ENCODE data around the gene SLC15A1.

Gene SLC15A1

DNA sequence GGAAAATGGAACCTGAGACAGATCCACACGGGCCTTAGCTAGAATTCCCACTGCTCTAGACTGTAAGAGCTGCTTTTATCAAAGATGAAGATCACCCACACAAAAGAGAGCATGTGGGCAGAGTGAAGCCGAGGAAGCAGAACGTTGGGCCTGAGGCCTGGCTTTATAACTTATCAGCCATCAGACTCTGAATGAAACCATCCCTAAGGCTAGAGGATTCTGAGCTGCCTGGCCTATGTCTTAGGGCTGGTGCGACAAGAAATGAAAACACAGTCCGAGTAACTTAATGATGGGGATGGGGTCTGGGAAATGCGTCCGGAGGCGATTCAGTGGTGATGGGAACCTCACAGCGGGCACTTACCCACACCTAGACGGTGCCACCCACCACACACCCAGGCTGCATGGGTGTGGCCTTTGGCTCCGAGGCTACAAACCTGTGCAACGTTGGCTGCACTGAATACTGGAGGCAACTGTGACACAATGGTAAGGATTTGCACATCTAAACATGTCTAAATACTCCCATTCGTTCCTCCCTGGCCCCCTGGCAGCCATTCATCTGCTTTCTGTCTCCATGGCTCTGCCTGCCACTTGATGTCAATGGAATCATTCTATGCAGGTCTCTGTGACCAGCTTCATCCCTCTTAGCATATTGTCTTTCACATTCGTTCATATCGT is 62.0 kb downstream of the SLC15A1 start:
- no peak for DNase-seq

DNA sequence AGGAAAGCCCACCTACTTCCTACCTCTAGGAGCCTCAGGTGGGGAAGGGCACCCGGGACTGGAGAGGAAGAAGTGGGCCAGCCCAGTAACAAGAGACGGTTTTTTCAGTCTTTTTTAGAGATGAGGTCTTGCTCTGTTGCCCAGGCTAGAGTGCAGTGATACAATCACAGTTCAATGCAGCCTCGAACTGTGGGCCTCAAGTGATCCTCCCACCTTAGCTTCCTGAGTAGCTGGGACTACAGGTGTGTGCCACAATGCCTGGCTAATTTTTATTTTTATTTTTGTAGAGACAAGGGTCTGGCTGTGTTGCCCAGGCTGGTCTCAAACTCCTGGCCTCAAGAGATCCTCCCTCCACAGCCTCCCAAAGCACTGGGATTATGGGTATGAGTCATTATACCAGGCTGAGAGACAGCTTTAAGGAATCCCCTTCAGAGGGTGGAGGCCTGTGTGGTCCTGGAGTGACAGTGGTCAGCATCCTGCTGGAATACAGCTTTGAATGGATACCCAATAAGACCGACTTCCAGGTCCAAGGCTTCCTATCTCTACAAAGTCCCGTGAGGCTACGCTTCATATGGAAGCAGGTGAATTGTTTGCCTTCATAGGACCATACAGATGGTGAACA is 63.0 kb downstream of the SLC15A1 start:
- DNase-seq = no peak

DNA sequence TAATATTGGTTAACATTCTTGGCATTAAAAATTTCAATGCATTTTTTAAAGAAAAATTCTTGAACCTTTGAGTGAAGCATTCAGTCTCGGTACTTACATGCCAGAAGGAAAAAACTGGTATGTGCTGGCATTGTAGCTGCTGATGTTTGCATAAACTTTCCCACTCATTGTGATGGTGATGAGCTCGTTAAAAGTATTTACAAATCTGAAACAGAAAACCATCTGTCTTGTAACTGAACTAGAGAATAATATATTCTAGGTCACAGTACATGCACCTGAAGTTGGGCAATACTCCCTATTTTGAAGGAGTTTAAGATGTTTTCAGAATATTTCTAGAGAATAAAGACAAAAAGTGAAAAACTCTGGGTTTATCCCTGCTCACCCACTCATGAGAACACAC is 64.1 kb downstream of the SLC15A1 start:
- DNase-seq = no peak

DNA sequence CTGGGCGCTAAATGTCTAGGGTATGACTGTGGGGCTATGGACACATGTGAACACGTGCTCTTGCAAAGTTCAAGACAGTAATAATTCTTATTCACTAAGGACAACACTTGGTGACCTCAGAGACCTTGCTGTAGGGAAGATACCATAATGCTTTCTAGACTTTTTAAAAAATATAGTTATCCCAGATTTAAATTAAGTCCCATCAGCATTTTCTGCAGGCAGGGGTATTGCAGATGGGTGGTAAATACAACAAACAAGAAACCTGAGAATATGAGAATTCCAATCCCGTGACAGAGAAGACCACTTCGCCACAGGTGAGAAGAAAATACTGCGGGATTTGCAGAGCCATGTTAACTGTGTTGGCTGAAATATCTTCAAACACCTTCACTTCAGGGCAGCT is 65.2 kb downstream of the SLC15A1 start:
- DNase-seq = no peak

DNA sequence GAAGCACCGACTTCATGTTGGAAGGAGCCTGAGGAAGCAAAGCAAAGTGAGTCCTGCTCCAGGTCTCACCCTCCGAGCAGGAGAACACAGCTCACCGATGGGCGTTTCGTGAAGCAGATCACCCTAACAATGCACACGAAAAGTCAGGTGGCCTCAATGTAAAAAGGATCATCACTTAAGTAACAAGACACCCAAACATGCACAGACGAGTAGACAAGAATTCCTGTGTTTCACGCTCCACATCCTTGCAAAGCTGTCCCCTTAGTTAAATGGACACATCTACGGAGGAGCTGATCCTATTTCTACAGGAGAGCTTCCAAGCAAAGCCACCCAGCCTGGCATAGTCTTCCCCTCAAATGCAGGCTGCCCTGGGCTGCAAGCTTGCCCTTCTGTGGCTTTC is 66.2 kb downstream of the SLC15A1 start:
- DNase-seq = no peak

DNA sequence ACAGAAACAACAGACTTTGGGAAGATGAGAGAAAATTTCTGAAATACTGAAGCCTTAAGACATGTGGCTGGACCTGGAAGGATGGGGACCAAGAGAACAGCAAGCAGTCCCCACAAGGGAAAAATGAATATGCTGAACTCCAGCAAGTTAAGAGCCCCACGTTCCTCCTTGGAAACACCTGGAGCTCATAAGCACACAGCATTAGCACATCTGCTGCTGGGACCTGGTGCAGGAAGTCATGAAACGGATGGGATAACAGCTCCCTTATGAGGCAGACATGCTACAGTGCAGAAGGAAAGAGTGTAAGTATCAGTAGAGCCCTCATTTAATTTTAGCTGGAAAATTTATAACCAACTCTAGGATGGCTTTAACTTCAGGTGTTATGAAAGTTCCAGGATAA is 67.3 kb downstream of the SLC15A1 start:
- DNase-seq = no peak

DNA sequence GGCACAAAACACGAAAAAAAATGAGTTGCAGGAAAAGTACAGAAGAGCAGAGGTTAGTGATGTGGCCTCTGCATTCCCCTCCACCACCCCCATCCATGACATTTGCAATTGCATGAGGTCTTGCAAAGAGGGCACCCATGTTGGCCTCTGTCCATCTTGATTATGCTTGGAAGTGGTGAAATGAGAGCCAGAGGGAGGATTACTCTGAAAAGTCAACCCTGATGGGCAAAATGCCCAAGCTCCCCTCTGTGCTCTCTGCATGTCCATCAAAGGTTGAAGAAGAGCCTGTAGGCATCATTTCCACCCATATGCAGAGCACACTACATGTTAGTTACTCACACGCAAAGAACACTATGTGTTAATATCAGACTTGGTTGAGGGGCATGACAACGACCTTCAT is 71.4 kb downstream of the SLC15A1 start:
- DNase-seq = no peak

DNA sequence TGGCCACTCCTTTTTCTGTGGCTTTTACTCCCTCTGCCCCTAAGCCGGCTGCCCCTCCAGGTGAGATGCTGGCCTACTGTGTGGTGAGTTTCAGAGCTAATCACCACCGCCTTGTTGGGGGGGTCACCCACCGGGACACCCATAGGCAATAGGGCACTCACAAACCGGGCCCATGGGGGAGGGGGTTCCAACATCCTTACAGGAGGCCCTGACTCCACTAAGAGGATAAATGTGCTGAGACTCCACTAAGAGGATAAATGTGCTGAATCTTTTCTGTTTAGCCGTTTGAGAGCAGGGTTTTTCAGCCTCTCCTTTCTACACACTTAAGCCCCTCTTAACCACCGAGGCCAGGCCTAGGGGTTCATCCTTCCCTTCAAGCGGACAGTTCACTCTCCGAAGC is 73.7 kb downstream of the SLC15A1 start:
- DNase-seq = no peak

DNA sequence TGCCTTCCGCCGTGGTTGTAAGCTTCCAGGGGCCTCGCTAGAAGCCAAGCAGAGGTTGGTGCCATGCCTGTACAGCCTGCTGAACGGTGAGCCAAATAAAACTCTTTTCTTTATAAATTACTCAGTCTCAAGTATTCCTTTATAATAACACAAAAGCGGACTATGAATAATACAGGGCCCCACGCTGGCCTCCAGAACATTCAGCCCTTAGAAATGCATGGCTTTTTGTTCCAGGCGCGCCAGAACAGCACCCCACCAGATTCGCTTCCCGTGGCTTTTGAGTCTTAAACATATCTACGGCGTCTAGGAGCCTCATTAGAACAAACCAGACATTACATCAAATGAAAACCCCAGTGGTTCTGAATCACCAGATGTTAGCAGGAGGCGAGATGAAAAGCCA is 75.1 kb downstream of the SLC15A1 start:
- DNase-seq = no peak

DNA sequence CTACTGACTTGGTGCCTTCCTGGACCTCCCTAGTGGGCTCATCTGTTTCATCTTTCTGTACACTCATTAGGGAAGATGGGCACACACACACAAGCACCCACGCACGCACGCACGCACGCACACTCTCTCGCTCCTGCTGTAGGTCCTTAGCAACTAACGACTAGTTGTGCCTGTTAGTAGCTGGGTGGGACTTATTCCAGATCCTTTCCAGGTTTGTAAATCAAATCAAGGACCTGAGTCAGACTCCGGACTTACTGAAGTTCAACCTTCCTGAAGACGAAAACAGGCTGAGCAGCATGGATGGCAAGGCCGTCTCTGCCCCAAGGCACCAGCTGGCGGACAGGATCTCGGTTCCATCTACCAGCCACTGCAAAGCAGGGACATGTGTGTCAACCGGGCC is 76.2 kb downstream of the SLC15A1 start:
- DNase-seq = no peak

DNA sequence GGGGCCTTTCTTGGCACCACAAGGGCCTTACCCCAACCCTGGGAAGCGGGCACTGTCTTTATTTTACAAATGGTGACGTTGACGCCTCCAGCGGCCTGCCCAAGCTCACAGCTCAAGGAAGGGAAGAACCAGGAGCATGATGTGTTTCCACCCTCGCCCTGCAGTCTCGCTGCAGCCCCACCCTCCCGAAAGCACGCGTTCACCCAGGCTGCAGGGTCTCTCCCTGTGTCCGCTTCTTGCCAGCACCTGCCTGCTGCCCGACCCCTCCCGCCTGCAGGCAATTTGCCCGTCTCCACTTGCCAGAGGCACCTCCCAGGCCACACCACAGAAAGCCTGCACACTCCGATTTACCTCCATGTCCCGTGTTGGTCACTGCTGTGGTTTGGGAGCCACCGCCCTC is 76.6 kb downstream of the SLC15A1 start:
- DNase-seq = no peak

DNA sequence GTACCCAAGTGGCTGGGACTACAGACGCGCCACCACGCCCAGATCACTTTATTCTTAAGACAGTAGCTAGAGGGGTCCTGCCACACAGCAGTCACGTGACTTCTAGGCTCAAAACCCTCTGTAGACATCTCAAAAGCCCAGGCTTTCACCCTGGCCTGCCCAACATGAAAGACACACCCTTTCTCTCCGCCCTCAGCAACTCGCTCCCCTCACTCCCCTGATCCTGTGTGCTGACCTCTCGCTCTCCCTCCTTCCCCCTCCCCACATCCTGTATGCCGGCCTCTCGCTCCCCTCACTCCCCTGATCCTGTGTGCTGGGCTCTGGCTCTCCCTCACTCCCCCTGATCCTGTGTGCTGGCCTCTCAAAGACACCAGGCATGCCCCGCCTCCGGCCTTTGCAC is 77.4 kb downstream of the SLC15A1 start:
- no peak for DNase-seq

DNA sequence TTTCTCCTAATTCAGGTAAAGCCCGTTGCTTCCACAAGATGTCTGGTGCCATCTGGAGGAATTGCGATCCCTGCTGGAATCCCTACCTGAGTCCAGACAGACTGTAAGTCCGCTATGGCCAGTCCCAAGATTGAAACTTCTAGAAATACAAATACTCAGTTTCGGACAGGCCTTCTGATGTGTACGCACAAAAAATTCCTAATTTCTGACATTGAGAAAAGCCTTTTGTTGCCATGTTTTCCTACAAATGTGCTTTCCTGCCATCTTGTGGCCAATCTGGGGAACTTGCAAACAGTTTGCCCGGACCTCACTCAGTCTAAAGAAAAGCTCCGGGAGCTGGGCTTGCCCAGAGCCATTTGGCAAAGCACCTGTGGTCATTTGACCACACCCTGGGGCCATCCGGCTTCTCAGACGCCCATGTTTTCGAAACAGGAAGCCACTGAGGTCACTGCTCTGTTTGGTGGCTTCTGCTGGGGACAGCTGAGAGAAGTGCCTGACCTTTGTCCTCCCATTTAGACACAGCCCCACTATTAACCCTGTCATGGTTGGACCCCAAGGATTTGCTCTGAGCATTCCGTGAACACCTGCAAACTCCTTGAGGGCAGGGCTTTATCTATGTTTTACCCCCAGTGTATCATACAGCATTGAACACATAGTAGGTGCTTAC is 79.4 kb downstream of the SLC15A1 start:
- DNase-seq = no peak

DNA sequence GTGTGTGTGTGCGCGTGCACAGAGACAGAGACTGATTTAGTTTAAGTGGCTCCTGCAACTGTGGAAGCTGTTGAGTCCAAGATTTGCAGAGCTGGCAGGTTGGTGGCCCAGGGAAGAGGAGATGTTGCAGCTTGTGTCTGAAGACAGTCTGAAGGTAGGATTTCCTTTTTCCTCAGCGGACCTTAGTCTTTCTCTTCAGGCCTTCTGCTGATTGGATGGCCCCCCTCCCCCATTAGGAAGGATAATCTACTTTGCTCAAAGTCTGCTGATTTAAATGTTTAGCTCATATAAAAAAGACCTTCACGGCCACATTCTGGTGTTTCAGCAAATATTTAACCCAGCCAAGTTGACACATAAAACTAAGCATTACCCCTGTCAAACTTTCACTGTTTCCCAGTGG is 84.3 kb downstream of the SLC15A1 start:
- no peak for DNase-seq

DNA sequence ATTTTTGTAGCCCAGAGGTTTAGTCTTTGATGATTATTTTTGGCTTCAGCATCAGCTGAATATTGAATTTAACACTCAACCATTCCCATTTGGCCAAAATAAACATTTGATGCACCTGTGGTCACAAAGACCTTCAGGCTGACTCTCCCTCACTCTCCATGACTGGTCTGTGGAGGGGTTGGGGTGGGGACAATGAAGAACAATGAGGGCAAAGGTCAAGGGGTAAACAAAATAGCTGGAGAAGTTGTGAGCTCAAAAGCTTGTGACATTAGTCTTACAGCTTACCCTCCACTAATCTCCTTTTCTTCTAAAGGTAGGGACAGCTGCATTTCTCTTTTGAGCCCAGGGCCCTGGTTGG is 86.9 kb downstream of the SLC15A1 start:
- DNase-seq = no peak

DNA sequence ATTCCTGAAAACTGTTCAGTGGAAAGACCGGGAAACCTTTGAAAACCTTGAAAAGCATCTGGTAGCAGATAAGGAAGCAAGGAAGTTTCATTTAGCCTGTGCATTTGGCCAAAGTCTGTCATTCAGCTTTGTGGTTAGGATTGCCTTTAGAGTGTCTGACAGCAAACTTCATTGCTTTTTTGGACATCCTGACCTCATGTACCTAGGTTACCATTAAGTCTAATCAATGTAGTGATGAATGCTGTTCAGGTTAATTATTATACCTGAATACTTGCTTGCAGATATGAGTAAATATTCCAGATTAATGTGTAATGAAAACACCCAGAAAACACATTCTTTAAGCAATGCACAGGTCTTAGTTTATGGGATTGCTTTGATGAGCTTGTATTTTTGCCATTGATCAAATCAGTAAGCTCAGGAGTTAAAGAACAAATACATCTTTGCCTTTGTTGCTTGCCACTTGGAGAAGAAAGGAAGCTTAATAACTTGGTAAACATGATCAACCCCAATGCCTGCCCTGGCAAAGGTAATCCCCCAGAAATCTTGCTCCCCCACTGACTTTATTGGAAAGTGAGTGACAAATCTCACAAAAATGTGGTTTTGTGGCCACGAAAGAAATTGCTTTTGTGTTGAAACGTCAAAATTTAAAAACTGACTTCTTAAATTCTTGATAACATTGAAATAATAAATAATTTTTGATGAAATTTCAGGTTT is 87.4 kb downstream of the SLC15A1 start:
- DNase-seq = no peak

DNA sequence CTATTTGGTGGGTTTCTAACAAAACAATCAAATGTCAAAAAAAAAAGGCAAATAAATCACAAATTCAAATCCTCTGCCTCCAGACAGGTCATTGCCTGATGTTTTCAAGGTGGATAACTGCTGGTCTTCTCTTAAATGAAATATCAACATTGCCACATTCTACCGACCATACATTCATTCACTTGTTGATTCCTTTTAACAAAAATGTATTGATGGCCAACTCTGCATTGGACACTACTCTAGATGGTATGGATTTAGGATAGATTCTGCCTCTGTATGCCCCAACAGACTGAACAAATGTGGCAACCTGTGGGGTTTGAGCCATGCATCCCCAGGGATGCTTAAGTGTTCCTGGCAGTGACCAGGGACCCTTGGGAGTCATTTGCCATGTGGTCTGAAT is 88.0 kb downstream of the SLC15A1 start:
- no peak for DNase-seq

DNA sequence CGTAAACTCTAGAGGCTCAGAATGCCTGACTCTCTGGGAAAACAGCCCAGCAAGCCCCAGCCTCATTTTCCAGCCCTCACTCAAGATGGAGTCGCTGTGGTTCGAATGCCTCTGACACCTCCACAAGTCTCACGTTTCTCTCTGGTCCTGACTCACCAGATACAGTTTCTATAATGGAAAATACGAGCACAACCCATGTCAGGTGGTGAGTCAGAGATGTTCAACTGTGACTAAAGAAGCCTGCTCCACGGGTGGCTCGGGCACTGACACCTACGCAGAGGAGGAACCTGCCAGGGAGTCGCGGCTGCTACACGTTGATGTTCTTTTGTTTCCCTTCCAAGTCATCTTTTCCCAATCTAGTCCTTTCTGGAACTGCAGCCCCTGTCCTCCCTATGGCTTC is 88.4 kb downstream of the SLC15A1 start:
- DNase-seq = no peak

DNA sequence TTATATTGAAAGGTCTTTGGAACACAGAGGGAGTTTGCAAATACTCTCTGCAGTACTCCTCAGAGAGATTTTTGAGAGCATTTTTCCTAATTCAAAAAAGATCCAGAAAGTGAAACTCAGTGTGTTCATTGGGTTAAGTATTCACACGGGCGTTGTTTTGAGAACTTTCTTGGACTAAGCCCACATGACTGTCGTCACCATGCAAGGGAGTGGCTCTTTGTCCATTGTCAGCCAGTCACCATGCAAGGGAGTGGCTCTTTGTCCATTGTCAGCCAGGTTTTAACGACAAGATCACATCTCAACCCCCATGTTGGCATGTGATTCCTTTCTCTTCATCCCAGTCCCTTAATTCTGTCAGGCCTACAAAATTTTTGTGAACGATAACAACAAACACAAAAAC is 94.3 kb downstream of the SLC15A1 start:
- DNase-seq = no peak

DNA sequence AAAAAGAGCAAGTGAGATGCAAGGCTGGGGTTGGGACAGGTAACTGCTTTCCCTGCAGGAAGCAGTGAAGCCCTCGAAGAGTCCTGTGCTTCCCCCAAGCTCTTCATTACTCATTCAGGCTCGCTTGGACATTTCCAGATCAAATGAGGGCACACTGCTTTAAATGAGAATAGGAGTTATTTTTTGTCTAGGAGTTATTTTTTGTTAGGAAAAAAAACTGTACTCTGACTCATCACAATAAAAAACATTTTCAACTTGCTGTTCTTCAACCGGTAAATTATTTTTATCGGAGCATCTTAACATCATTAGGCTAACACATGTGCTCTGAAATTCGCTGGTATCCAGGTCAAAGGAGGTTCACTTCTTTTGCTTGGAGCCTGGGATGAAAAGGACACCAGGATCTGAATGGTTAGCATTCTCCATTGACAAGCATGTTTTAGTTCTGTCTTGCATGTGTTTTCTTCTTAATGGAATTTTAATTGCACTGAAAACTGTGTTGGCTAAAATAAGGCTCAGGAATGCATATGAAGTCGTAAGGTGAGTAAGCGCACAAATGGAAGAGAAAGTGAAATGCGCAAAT is 94.9 kb downstream of the SLC15A1 start:
- no peak for DNase-seq

DNA sequence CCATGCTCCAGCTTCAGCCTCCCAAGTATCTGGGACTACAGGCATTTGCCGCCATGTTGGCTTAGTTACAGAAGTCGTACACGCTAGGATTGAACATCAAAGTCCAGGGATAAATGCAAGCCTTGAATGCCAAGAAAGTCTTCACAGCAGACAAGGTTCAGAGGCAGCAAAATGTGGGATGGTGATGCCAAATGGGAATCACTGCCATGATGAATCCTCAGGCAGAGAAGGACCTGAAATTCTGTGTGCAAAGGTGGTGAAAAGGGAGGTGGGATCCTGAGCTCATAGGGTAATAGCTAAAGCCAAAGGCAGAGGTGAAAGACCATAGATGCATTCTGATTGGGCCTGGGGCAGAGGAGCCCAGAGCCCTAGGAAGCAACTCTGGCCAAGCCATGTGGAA is 96.2 kb downstream of the SLC15A1 start:
- no peak for DNase-seq

DNA sequence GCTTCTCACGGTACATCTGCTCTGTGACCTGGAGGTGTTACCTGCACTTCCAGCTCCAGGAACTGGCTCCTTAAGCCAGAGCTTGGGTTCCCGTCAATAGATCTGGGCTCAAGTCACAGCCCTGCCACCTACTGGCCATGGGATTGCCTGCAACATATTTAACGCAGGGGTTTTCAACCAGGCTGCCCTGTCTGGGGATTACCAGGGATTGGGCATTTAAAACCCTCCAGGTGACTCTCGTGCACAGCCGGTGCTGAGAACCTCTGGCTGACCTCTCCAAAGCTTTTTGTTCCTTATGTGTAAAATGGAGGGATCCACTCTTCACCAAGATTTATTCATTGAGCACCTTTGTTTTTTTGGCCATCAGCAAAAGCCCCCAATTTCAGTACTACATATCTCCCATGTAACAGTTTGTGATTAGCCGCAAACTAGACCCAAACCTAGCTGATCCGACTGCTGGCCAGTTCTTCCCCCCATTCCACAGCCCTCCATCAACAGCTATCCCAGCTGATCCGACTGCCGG is 98.9 kb downstream of the SLC15A1 start:
- no peak for DNase-seq

DNA sequence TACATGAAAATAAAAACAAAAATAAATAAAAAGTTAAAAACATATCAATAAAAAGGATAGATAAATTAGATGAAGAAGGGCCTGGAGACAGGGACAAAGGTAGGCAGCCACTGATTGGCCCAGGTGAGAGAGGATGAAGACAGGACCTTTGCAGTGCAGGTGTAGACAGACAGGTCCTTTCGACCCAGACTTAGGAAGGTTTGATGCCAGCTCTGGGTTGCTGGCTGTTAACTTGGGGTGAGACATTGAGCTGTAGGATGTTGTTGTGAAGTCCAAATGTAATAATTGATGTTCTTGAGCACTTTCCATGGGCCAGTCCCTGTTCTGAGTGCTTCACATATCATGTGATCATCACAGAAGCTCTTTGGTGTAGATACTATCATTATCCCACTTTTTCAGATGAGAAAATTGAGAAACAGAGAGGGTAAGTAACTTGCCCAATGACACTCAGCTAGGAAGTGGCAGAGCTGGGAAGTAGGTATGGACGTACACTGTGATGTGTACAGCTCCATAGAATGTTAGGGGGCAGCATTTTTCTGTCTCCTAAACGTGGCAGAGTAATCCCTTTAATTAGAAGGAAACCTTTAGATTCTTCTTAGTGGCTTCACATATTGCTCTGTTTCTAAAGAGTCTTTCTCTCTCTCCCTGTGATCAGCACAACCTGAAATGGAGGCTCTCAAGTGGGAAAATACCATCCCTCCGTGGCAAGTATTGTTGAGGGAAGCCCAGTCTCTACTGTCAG is 99.6 kb downstream of the SLC15A1 start:
- no peak for DNase-seq

Measured in cortex of kidney (tissue), 1 donor.